Raji (cell line): ENCODE measurements around the gene EMX2.

Experiments
- POLR2A ChIP-seq: IDR thresholded peaks from 2 replicates; pipeline ENCODE4 v1.6.1; 2011; ENCODE audit warnings: low read depth, low read length, control low read depth; ENCODE audit not compliant: insufficient read depth

The EMX2 gene

DNA sequence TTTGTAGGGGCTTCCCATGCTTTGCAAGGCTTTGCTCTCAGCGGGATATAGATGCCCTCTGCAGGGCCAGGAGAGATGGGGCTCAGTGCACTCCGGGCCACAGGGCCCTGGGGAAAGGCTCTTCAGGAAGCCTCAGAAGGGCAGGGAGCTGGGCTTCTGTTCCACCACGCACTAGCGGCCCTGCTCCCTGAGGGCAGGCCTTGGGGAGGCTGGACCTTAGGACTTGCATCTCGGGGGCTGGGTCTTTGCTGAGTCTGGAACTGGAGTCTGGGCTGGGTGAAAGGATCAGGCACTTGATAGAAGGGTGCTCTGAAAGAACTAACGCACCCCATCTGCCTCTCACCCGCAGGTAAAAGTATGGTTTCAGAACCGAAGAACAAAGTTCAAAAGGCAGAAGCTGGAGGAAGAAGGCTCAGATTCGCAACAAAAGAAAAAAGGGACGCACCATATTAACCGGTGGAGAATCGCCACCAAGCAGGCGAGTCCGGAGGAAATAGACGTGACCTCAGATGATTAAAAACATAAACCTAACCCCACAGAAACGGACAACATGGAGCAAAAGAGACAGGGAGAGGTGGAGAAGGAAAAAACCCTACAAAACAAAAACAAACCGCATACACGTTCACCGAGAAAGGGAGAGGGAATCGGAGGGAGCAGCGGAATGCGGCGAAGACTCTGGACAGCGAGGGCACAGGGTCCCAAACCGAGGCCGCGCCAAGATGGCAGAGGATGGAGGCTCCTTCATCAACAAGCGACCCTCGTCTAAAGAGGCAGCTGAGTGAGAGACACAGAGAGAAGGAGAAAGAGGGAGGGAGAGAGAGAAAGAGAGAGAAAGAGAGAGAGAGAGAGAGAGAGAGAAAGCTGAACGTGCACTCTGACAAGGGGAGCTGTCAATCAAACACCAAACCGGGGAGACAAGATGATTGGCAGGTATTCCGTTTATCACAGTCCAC is 5.4 kb downstream of the EMX2 start:
- TF ChIP-seq POLR2A, result no peak

DNA sequence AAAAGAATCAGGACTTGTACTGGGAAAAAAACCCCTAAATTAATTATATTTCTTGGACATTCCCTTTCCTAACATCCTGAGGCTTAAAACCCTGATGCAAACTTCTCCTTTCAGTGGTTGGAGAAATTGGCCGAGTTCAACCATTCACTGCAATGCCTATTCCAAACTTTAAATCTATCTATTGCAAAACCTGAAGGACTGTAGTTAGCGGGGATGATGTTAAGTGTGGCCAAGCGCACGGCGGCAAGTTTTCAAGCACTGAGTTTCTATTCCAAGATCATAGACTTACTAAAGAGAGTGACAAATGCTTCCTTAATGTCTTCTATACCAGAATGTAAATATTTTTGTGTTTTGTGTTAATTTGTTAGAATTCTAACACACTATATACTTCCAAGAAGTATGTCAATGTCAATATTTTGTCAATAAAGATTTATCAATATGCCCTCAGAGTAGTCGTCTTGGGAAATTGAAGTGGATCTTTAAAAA is 6.6 kb downstream of the EMX2 start:
- no peak for TF ChIP-seq POLR2A

GRCh38 chr10:117550076-117550475 is 7.5 kb downstream of the EMX2 start:
- TF ChIP-seq POLR2A, result no peak

DNA sequence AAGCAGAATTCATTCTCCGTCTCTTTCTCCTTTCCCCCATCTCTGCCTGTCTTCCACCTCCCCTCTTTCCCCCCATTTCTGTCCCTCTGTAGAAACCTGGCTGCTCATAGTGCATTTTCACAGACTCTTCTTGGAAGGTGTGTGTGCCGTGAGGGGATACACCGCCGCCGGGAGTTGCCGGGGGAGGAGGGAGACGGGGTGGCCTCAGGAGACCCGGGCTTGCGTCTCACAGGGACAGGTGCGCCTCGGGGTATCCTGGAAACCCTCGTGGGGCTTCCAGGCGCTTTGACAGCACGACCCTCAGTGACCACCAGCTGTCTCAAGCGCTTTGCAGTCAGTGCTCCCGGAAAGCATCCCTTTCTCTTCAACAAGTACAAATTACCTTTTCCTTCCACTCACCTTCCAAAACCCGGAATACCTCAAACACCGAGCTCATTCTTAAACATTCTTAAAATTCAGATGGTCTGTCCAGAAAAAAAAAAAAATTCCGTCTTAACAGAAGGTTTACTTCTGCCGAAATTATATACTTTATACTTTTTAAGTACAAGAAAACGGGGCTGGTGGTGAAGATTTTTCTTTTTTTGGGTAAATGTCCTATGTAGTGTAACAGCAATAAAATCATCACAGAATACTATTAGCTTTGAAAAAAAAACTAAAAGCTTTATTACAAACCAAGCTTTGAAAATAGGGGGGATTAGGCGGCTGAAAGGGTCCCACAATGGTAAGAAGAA is 8.2 kb downstream of the EMX2 start:
- TF ChIP-seq POLR2A, result no peak

- TF ChIP-seq POLR2A, result no peak
These were observed 9.0 kb downstream of the EMX2 start for GRCh38 chr10:117551330-117552155.

DNA sequence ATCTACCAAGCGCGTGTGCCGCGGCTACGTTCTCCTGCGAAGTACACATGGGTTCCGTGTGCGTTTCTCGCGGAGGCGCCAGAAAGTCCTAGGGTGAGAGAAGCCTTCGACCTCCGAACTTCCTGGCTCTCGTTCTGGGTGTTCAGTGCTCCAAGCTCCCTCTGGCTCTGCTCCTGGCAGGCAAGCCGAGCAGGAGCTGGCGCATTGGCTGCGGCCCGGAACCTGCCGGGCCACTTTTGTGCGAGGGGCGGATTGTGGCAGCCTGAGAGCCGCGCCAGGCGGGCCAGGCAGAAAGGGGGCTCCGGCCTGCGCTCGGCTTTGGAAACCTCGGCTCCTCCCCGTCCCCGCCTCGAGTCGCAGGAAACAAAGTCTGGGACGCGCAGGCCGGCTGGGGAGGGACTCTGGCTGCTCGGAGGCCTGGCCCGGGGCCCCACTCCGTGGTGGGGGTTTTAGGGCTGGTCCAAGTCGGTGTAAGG is 9.6 kb downstream of the EMX2 start:
- no peak for TF ChIP-seq POLR2A

- TF ChIP-seq POLR2A, result no peak
These were observed 10.2 kb downstream of the EMX2 start for GRCh38 chr10:117552701-117553141.

DNA sequence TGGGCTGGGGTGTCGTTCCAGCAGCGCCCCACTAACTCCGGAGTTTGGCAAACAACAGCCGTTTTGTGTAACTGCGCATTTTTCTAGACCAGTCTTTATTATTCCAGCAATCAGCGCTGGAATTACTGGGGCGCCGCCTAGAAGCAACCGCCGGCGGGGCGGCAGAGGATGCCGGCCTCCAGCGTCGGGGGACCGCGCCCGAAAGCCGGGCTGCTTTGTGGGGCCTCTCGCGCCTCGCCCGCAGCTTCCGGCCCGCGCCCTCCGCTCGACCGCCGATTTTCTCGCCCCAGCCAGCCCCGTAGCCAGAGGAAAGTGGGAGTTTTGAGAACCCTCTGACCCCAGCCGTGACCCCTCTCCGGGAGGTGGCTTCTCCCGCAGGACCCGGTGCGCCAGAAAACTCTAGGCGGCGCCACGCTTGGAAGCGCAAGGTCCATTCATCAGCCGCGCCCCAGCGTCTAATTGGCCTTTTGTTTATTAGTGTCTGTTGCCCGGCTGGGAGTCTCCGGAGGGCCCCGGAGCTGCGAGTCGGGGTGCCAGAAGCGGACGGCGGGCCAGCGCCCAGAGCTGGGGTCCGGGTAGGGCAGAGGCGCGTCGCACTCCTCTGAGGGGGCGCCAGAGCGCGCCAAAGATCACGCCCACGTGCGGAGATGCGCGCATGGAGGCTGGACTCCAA is 10.7 kb downstream of the EMX2 start:
- no peak for TF ChIP-seq POLR2A

DNA sequence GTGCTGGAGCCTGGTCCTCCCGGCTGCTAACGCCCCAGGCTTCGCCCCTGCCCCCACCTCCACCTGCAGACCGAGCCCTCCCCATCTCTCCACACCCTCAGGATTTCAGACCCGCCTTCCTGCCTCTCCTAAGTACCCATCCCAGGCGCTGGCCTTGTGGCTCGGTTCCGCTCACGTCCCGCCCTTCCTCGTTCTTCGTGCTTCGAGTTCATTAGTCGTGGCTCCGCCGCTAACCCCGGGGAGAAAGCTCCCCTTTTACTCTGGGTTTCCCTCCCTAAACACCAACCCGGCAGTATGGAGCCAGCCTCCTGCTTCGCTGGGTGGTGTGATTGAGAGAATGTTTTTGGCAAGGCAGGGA is 11.2 kb downstream of the EMX2 start:
- no peak for TF ChIP-seq POLR2A

DNA sequence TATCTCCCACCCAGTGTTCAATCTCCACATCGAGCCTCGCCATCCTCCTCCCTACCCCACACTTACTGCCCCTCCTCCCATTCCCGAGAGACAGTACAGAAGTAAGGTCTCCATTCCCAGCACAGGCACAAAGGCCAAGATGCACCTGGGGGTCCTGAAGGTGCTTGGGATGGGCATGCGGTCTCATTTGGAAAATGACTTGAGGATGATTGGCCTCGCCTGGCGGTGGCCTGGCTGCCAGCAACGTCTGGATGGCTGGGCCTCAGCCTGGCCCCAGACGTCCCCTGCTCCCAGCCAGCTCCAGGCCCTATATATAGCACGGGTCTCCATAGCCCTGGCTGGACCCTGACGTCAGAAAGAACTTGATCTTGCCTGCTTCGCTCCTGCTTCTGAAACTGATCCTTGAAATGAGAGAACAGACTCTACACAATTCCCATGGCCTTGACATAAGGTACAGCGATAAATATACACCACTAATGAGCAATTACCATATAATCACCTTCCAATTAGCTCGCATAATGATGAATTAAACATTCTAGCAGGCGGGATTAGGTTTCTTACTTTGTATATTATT is 11.8 kb downstream of the EMX2 start:
- no peak for TF ChIP-seq POLR2A

GRCh38 chr10:117555017-117555416 is 12.5 kb downstream of the EMX2 start:
- no peak for TF ChIP-seq POLR2A

- TF ChIP-seq POLR2A, result no peak
These were observed 13.3 kb downstream of the EMX2 start for GRCh38 chr10:117555863-117556262.

DNA sequence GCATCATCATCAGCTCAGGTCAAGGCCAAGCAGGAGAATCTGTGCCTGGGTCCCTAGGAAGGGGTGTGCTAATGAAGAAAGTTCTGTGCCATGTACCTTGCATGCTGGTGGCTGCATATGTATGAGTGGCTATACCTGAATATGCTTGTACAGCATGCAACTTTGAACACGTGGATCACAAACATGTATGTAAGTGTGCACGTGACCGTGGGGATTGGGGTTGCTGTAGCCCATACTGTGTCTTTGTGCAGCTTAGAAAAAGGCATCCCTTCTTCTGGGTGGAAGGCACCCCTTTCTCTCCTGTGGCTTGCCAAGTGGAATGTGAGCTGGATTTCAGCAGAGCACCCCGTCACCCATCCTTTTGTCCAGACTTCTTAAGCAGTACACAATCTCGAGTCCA is 13.8 kb downstream of the EMX2 start:
- TF ChIP-seq POLR2A, result no peak

GRCh38 chr10:117559712-117560111 is 17.2 kb downstream of the EMX2 start:
- no peak for TF ChIP-seq POLR2A

GRCh38 chr10:117560942-117561341 is 18.4 kb downstream of the EMX2 start:
- TF ChIP-seq POLR2A, result no peak

DNA sequence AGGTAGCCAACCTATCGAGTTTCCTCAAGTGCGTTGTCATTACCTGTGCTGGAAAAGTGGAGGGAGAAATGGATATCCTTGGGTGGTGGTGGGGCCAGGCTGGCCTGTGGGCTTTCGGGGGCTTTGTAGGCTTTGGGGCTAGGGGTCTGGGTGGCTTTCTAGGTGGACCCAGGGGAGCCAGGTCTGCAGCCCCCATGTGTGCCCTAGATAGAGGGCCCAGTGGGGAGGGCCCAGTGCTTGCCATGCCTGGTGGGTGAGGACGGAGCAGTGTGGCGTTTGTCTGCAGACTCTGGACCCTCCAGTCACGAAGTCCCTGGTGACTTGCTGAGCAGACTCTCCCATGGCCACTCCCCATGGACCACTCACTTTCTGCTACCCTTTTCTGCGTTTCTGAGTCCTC is 19.7 kb downstream of the EMX2 start:
- no peak for TF ChIP-seq POLR2A
